NK-92 treated with Interleukin-12 subunit alpha and Interleukin-12 subunit beta, amount 100 ng/mL, for 24 hours (cell line): Measurements from ENCODE around the gene CRACDL.
"Not testable (repeated sequence)": the region's sequence is repeated elsewhere in the genome, so short reads cannot be mapped to it uniquely, and the experiment has no call there.

Experiments used
- DNase-seq: peaks from one replicate; lab custom pipeline; 2025; lab: John Stamatoyannopoulos, UW

The CRACDL gene

DNA sequence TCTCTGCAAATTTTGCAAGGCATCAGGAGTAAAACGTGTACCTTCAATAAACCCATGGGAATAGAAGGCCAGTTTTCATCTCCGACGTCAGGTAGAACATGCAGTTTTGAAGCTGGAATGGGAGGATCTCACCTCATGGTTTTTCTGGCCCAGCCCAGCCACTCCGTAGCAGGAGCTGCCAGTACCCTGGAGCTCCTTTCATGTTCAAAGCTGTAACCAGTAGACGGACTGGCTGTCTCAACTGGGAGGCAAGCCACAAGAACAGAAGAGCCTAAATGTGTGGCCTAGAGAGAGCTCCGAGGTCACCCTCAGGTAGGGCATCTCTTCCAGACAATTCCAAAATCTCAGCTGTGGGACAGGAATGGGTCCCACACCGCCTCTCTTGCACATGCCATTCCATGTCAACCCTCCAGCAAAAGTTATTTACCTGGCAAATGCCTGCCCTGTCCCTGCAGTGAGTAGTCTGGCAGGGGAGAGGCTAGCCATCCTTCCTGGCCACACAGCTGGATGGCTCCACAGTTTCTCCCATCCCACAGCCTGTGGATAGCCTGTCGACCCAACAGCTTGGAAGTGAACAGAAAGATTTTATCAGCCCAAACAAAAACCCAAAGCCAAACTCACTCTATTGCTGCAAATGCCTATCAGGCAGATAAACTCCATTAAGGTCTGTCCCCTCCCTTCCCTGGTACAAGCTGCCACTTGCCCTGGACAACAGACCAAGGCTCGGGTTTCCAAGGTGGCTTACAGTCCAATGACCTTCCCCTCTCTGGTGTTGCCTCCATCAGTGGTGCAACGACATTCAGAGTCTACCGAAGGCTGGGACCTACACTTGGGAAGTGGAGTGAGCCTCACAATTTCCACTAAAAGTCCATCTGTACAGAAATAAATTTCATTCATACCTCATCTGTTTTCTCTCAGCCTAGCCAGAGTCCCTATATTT is 27.8 kb downstream of the CRACDL start:
- DNase-seq, result no peak

DNA sequence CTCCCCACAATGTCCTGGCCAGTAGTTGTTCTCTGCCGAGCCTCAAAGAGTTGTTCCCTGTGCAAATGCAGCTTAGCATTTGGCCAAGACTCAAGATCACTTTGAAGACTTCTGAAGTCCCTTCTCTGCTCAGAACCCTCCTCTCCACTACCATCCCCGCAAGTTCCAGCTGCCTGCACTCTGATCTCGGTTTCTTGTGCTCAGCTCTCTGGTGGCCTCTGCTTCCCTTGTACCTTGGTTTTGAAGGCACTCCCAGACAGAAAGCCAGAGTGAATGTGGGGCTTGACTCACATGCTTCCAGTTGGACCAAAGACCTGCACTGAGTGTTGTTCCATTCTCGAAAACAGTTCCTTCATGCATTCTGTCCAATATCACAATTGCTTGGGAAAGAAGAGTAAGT is 28.6 kb downstream of the CRACDL start:
- DNase-seq, result no peak

DNA sequence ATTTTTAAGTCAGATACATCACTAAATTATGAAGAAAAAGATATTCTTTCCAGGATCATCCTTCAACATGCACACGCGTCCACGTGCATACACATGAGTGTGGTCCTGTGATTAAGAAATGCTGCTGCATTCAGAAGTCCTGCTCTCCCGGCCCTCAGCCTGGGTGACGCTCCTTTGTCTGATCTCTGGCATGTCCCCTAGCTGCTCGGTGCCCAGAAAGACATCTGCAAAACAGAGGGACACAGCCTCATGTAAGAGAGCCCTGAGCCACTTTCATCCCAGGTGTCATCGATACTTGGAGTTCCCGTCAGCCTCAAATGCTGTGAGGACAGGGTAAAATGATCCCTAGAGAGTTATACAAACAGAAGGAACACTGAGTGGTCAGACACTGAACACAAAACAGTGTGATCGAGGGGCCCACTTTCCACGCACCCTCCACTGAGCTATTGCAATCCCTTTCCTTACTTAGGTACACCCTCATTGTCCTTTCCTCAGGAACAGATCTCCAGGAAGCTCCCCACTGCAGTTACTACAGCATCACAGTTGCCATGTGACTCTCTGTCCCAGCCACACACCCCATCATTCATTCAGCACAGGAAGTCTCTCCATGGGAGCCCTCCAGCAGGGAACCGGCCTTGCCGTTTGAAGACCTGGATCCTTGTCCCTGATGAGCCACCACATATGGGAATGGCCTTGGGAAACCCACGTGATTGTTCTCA is 32.1 kb downstream of the CRACDL start:
- DNase-seq, result no peak

DNA sequence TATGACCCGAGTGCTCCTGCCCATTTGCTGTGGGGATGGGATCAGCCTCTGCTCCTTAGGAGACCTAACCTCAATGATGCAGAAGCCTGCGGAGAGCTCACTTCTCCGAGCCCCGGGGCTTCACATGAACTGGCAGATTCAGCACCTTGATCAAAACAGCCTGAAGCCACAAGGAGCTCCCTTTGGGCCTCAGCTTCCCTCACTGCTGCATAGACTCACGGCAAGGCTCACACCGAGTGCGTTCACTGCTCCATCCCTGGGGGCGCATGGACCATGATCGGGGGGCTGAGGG is 33.0 kb downstream of the CRACDL start:
- no peak for DNase-seq

DNA sequence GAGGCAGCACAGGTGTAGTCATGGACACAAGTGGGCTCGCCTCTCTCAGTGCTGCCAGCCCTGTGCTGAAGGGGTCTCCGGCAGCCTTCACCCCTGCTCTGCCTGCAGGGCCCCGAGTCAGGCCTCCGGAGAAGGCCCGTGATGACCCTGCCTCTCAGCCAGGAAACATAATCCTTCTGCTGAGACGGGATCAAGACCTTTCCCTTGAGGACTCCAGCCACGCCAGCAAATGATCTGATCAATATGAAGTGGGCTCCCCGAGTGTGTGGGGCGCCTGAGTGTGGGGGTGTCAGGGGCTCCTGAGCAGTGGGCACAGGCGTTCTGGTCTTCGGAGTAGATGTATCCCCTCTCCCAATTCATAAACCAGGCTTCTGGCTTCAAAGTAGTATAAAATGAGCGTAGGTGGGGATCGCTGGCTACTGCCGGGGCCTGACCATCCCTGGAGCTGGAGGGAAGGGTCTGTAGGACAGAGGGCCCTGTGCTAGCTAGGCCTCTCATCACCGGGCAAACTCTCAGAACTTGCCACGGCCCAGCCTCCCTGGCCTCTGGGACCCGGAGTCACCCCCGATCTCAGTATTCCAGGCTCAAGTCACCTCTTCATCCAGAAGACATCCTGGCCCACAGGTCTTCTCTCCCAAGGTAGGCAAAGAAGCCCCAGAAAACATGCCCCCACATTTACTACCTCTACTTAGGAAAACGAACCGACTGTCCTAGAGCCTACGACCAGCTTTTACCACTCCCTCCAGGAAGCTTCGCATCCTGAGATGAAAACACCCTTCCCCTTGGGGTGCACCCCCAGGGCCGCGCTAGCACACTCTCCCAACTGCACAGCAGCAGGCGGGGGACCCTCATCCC is 33.6 kb downstream of the CRACDL start:
- DNase-seq, result no peak

DNA sequence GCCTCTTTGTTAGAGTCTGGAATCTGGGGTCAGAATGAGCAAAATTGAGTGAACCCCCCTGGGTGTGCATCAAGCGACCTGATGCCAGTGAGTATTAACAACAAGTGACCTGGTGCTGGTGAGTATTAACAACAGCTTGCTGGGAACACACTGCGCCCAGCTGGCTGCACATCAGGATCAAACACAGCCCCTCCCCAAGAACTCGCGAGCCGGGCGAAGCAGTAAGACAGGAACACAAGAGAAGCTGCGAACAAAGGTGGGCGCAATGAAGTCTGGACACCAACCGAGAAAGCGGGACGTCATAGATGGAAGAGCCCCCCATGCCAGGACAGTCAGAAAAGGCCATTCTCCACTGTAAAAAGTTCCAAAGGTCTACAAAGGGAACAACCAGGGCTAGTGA is 34.3 kb downstream of the CRACDL start:
- DNase-seq, result no peak

DNA sequence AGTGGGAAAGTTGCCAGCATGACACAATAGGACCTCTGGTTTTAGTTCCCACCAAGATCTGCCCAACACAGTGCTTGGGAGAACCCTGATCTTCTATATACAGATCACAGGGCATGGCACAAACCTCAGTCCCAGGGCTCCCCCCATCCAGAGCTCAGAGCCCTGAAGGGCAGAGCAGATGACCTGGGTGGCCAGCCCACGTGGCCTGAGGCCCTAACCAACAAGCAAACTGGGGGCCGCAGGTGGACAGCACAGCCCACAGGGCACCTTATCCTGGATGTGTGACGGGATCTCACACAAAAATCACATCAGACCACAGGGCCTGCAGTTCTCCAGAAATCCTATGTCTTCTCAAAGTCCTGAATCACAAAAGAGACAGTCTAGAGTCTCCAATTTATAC is 34.7 kb downstream of the CRACDL start:
- no peak for DNase-seq

DNA sequence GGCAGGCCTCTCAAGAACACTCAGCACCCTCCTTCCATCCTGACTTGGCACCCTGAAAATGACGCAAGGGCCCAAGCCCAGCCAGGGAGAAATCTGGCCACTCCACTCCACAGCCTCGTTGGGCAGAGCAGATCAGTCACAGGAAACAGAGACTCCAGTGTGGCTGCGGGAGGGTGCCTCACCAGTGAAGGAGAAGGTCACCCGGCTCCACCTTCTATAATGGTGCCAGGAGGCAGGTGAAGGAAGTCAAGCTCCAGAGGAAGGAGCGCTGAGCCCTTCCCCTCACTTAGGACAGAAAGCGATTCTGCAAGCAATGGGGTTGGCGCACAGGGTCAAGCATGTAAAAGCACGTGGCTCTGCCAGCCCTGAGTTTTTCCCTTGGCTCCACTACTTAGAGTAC is 35.3 kb downstream of the CRACDL start:
- DNase-seq, result no peak

DNA sequence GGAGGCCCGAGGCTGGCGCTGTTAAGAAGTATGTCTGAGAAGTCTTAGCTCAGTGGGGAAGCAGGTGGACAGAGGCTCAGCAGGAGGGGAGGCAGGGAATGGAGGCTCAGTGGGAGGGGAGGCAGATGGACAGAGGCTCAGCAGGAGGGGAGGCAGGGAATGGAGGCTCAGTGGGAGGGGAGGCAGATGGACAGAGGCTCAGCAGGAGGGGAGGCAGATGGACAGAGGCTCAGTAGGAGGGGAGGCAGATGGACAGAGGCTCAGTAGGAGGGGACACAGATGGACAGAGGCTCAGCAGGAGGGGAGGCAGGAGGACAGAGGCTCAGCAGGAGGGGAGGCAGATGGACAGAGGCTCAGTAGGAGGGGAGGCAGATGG is 36.3 kb downstream of the CRACDL start:
- DNase-seq, result not testable (repeated sequence)

DNA sequence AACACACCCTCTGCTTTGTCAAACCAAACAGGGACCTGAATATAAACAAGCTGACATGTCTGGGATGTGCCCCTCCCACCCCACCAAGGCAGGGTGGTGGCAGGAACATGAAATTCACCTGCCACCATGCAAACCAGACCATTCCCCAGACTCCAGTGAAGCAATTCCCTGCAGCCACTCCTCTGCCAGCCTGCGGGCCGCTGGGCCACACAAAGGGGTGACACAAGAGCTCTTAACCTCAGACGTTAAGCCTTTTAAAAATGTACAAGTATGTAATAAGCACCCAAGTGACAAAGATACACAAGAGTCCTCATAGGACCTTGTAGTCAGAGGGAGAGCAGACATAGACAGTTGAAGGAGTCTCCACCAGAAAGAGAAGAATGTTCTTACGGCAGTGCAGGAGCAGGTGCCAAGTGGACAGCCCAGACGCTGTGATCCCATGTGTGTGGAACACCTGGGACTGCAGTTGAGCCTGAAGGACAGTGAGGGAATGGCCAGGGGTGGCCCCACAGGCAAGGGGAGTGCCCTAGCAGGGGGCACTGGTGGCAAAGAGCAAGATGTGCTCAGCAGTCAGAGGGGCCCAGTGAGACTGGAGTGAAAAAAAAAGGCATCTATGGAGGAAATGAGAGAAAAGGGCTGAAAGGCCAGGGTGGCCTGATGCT is 36.9 kb downstream of the CRACDL start:
- no peak for DNase-seq

DNA sequence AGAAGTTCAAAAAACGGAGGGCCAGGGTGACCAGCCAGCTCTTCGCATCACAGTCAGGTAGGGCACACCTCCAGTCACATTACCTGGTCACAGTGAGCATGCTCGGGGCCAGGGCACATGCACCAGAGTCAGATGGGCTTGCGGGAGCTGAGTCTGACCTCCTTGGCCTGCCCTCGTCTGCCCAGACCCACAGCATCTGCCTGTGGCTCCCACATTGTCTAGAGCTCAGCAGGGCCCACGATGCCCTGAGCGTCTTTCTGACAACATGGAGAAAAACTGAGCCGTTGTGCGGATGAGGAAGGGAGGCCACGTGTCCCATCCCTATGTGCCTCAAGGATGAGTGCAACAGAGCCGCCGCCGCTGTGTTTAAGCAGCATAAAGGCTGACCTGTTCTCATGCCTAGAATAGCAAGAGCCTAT is 37.6 kb downstream of the CRACDL start:
- DNase-seq, result no peak

DNA sequence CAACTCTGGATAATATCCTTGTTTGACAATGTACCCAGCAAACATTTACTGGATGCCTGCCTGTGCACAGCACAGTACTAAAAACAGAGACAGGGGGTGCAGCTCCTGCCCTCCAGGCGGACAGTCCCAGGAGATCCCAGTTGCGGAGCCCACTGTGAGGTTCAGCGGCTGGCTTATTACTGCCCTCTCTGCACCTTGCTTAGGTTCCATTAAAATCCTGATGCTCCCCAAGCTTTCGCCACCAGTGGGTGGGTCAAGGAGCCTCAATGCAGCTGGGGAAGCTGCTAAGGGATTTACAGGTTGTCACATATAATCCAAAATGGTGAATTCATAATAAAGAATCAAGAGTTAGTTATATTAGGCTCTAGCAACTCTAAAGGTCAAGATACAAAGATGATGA is 38.3 kb downstream of the CRACDL start:
- no peak for DNase-seq

DNA sequence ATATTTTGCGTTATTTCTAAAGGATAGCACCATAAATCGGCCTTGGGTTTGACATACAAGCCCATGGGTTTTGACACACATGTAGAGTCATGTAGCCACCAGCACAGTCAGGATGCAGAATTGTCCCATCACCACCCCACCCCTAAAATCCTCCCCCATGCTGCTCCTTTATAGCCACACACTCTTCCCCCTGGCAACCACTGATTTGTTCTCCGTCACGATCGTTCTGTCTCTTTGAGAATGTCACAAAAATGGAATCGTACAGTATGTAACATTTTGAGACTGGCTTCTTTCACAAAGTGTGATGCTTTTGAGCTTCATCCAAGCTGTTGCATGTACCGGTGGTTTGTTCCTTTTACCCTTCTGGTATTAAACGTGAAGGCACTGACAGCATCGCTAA is 39.1 kb downstream of the CRACDL start:
- no peak for DNase-seq

DNA sequence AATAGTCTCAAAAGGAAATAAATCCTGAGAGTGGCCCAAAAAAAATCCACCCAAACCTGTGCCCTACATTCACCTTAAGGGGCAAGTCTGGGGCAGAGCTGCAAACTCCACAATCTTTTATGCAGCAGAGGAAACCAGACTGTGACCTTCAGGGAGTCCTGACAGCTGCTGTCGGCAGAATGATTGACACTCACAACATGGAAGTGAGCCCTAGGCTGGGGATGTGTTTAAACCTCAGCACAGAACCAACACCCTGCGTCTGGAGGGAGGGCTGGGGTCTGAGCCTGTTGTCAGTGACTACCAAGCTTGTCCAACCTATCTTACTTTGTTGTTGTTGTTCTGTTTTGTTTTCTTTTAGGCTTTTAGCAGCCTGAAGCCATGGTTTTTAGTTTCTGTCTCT is 39.6 kb downstream of the CRACDL start:
- no peak for DNase-seq

DNA sequence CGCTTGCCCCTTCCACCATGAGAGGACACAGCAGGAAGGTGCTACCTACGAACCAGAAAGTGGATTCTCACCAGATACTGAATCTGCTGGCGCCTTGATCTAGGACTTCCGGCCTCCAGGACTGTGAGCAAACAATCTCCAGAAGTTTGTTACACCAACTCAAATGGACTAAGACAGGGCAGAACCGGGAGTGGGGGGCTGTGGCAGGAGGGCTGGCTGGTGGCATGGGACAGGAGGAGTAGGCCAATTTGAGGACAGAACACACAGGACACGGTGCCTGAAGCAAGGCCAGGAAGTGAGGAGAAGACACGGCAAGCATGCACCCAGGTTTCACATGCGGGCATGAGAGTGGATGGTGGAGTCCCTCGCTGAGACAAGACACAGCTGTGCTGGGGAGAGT is 40.1 kb downstream of the CRACDL start:
- no peak for DNase-seq

DNA sequence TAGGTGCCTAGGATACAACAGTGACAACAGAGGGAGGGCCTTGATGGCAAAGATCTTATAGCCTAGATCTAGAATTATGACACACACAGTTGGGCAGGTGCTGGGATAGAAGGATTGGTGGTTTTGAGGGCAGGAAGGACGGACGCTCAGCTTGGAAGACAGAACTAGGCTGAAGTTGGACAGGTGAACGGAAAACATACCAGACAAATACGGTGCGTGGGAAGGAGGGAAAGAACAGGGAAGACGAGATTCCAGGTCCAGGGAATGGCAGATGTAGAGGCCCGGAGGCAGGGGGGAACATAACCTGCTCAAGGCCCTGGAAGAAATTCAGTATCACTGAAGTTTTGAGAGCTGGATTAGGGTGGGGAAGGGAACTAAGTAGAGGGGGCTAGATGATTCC is 40.8 kb downstream of the CRACDL start:
- DNase-seq, result no peak

DNA sequence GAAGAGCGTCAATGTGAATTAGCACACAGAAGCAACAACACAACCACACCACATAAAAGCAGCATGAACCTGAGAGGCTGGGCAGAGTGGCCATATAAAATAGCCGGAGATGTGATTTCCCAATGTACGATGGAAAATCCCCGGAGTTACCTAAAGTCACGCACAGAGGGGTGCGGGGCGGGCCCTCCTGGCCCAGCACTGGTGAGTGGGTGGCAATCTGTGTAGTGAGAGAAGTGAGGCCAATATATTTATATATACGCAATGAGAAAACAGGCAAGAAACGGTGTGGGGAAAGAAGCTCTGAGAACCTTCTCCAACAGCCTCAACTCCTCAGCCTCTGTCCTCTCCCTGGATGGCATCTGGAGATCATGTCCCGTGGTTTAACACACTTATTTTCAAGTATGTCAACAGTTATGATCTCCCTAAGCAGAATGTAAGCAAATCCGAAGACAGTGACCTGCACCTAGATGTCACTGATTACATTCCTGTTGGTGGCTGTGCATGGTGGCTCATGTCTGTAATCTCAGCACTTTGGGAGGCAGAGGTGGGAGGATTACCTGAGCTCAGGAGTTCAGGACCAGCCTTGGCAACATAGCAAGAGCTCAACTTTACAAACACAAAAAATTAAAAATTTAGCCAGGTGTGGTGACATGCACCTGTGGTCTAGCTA is 41.6 kb downstream of the CRACDL start:
- DNase-seq, result no peak

DNA sequence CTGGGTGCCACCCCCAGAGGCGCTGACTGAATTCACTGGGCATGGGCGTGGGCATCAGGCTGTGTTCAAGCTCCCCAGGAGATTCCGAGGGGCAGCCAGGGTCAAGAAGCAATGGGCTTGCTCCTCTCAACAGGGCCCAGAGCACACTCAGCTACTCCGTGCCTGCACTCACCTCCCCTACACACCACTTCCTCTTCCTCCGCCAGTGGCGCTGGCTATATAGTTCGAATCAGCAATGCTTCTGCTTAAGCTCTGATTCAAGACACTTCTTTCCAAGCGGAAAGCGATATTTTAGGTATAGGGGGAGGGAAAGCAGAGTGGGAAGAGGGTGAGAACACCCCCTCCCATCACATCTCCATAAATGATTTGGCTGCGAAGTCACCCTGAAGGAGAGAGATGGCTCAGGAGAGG is 42.1 kb downstream of the CRACDL start:
- DNase-seq, result no peak

DNA sequence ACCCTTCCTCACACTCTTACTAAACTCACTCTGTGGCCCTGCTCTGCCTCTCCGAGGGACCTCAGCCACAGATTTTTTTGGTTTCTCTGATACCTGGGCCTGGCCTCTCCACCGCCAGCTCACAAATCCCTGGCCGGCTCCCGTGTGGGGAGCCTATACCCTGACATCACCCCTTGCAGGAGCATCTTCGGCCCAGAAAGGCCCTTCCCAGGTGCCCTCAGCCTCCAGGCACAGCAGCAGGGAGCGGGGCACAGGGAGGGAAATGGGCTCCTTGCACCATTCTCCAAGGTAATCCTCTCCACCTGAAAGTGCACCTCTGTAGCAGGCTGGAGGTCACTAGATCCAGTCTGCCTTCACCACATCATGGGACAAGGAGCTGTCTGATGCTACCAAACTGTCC is 43.2 kb downstream of the CRACDL start:
- DNase-seq, result no peak

DNA sequence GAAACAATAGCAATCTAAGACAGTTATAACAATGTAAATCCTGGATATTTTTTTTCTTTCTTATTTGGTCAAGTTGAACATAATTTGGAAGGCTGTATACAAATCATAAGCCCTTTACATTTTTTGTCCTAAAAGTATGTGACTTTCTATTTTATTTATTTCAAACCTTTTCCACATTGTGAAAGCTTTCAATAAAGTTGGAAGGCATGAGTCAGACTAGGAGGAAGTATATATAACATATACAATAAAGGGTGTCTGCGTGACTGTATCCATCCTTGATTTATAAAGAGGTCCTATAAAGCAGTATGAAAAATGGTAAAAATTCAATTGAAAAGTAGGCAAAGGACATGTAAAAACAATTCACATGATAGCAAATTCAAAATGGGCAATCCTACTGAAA is 44.4 kb downstream of the CRACDL start:
- DNase-seq, result no peak

DNA sequence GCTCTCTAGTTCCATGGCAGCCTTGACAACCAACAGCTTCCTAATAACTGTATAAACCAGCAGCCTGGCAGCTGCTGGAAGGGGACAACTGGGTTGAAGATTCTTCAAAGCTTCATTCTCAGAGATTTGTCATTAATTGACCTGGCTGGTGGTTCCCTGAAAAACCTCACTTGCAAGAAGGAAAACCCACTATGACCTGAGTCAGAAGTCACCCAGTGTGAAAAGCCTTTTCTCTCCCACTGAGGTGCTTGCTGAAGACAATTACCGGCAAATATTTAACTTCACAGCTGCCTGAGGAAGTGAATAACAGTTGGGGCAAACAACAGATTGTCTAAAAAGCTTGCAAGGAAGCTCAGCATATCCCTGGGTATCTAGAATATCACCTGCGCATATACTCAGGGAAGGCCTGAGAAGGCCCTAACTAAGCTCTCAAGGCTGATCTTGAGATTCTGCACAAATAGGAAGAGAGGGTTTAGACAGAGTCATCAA is 49.9 kb downstream of the CRACDL start:
- no peak for DNase-seq
